ENCODE measurements around the gene REL.
A peak's percentile ranks its signal among the peaks of the same experiment; 100 is the strongest.

The REL gene

DNA sequence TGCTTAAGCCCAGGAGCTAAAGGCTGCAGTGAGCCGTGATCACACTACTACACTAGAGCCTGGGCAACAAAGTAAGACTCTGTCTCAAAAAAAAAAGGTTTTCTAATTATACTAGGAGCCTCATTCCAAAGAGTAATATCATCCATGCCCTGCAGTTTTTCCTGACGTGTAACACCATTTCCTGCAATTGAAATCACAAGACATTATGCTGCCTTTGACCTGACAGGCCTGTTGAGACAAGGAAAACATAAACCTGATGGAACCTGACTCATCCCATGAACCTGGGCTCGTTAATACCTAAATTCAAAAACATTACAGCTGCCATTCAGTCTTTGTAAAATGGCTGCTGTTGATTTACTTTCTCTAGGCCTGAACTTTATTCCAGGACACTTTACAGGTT lies 77.4 kb downstream of the REL start:
- peaks cover 5 to 23% (median 6%) of the 10 kb centered on the region in 5 donors for H3K36me3 ChIP-seq (ENCODE audit: control insufficient read depth in 5 of 5, insufficient read depth in 5 of 5, low read length in 5 of 5)
- no peak overlapping the region for H3K9ac ChIP-seq (ENCODE audit: low read length in 5 of 5)
- H3K27me3 ChIP-seq (ENCODE audit: control insufficient read depth in 5 of 5, insufficient read depth in 4 of 5, low read length in 5 of 5) = no peaks in the 10 kb centered on the region
- H3K9me3 ChIP-seq (ENCODE audit: control insufficient read depth in 5 of 5, low read length in 5 of 5) = no peaks in the 10 kb centered on the region
- H3K27ac ChIP-seq (ENCODE audit: low read depth, low read length) = peak overlapping the region; percentile 41
- H3K4me3 ChIP-seq (ENCODE audit: low read depth in 1 of 5, low read length in 5 of 5) = no peak overlapping the region
- peaks cover 0 to 3% (median 0%) of the 10 kb centered on the region in 5 donors for H3K4me1 ChIP-seq (ENCODE audit: control insufficient read depth in 5 of 5, insufficient read depth in 5 of 5, low read length in 5 of 5)

DNA sequence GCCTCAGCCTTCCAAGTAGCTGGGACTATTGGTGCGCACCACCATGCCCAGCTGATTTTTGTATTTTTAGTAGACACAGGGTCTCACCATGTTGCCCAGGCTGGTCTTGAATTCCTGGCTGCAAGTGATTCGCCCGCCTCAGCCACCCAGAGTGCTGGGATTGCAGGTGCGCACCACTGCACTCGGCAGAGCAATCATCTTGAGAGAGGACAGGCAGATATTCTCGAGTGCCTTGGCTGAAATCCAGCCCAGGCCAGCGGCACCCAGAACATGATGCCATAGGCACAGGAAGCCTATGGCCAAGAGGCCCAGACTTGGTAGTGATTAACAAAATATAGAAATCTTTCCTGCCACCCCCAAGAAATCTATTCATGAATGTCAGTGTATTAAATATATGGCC lies 78.1 kb downstream of the REL start:
- Histone ChIP-seq H3K27ac (ENCODE audit: low read depth, low read length) (peak overlapping the region; percentile 41), H3K36me3 (ENCODE audit: control insufficient read depth in 5 of 5, insufficient read depth in 5 of 5, low read length in 5 of 5) (peaks cover 0 to 16% (median 0%) of the 10 kb centered on the region in 5 donors), H3K27me3 (ENCODE audit: control insufficient read depth in 5 of 5, insufficient read depth in 4 of 5, low read length in 5 of 5) (no peaks in the 10 kb centered on the region), H3K9ac (ENCODE audit: low read length in 5 of 5) (no peak overlapping the region), H3K9me3 (ENCODE audit: control insufficient read depth in 5 of 5, low read length in 5 of 5) (no peaks in the 10 kb centered on the region), H3K4me1 (ENCODE audit: control insufficient read depth in 5 of 5, insufficient read depth in 5 of 5, low read length in 5 of 5) (peaks cover 0 to 3% (median 0%) of the 10 kb centered on the region in 5 donors), H3K4me3 (ENCODE audit: low read depth in 1 of 5, low read length in 5 of 5) (no peak overlapping the region)

DNA sequence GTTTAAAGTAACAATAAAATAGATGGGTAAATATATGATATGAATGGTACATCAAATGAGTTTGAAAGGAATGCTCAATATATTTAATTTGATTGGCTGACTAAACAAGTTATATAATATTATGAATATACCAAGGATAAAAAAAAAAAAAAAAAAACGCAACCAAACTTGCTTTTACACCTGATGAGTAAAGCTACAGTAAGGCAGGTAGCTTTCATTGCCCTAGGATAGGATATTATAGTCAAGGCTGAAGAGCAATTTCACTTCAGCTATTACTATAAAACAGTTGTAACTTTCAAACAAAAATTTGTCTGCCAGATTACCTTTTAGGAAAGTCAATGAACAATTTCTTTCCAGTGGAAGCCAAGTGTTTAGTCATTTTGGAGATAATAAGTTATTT lies 79.3 kb downstream of the REL start:
- no peaks in the 10 kb centered on the region for H3K27me3 ChIP-seq (ENCODE audit: control insufficient read depth in 5 of 5, insufficient read depth in 4 of 5, low read length in 5 of 5)
- no peak overlapping the region for H3K4me3 ChIP-seq (ENCODE audit: low read depth in 1 of 5, low read length in 5 of 5)
- H3K9ac ChIP-seq (ENCODE audit: low read length in 5 of 5) = no peak overlapping the region
- H3K36me3 ChIP-seq (ENCODE audit: control insufficient read depth in 5 of 5, insufficient read depth in 5 of 5, low read length in 5 of 5) = peaks cover 0 to 12% (median 0%) of the 10 kb centered on the region in 5 donors
- no peaks in the 10 kb centered on the region for H3K9me3 ChIP-seq (ENCODE audit: control insufficient read depth in 5 of 5, low read length in 5 of 5)
- H3K4me1 ChIP-seq (ENCODE audit: control insufficient read depth in 5 of 5, insufficient read depth in 5 of 5, low read length in 5 of 5) = peaks cover 0 to 3% (median 0%) of the 10 kb centered on the region in 5 donors
- H3K27ac ChIP-seq (ENCODE audit: low read depth, low read length) = no peak overlapping the region

DNA sequence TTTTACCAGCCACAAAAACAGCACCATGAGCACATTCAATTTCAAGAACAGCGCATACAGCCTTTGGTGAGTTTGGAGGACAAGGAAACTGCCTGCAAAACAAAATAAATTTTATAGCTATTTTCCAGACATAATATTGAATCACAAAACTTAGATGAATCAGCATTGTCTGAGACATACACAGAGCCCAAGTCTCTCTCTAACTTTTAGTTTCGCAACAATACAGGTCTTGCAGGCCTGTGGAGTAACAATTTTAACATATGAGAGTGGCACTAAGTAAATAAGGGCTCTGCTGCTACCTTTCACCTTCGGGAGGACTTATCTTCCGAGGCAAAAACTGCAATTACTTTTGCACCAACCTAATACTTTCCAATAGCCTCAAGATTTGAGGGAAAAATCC lies 80.1 kb downstream of the REL start:
- Histone ChIP-seq H3K4me3 (ENCODE audit: low read depth in 1 of 5, low read length in 5 of 5) (no peak overlapping the region), H3K9me3 (ENCODE audit: control insufficient read depth in 5 of 5, low read length in 5 of 5) (no peaks in the 10 kb centered on the region), H3K27ac (ENCODE audit: low read depth, low read length) (no peak overlapping the region), H3K4me1 (ENCODE audit: control insufficient read depth in 5 of 5, insufficient read depth in 5 of 5, low read length in 5 of 5) (peaks cover 0 to 3% (median 0%) of the 10 kb centered on the region in 5 donors), H3K36me3 (ENCODE audit: control insufficient read depth in 5 of 5, insufficient read depth in 5 of 5, low read length in 5 of 5) (peaks cover 0 to 8% (median 0%) of the 10 kb centered on the region in 5 donors), H3K27me3 (ENCODE audit: control insufficient read depth in 5 of 5, insufficient read depth in 4 of 5, low read length in 5 of 5) (no peaks in the 10 kb centered on the region), H3K9ac (ENCODE audit: low read length in 5 of 5) (no peak overlapping the region)

DNA sequence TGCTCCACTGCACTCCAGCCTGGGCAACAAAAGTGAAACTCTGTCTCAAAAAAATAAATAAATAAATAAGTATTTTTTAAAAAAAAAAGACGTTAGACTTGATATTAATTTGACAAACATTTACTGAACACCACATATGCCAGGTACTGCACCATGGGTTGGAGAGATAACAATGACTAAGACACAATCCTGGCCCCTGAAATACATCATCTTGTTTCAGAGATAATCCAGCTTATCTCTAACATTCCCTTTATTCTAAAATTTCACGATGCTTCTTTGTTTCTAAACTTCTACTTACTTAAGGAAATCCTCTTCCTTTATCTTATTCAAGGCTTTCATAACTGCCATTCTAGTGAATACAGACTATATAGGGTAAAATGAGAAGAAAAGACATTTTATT lies 81.2 kb downstream of the REL start:
- H3K36me3 ChIP-seq (ENCODE audit: control insufficient read depth in 5 of 5, insufficient read depth in 5 of 5, low read length in 5 of 5) = peaks cover 0 to 6% (median 0%) of the 10 kb centered on the region in 5 donors
- no peak overlapping the region for H3K27ac ChIP-seq (ENCODE audit: low read depth, low read length)

DNA sequence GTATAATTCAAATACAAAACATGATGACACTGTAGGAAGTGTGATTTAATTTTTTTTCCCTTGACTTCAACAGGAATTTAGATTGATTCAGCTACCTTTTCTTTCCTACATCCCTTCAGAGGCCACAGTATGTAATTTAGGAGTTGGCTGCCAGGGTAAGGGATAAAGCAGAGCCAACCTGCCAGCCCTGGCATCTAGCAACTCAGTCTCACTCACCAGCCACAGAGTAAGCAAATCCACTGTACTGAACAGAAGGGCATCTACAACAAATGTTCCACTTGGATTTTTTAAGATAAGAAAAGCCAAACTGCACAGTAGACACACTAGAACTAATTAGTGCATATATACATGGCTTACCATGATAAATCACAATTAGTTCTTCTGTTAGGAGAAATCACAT lies 81.8 kb downstream of the REL start:
- H3K4me1 ChIP-seq (ENCODE audit: control insufficient read depth in 5 of 5, insufficient read depth in 5 of 5, low read length in 5 of 5) = peaks cover 0 to 3% (median 0%) of the 10 kb centered on the region in 5 donors
- H3K27ac ChIP-seq (ENCODE audit: low read depth, low read length) = no peak overlapping the region
- H3K9ac ChIP-seq (ENCODE audit: low read length in 5 of 5) = no peak overlapping the region
- no peaks in the 10 kb centered on the region for H3K27me3 ChIP-seq (ENCODE audit: control insufficient read depth in 5 of 5, insufficient read depth in 4 of 5, low read length in 5 of 5)
- no peaks in the 10 kb centered on the region for H3K9me3 ChIP-seq (ENCODE audit: control insufficient read depth in 5 of 5, low read length in 5 of 5)
- H3K36me3 ChIP-seq (ENCODE audit: control insufficient read depth in 5 of 5, insufficient read depth in 5 of 5, low read length in 5 of 5) = peaks cover 0 to 6% (median 0%) of the 10 kb centered on the region in 5 donors
- H3K4me3 ChIP-seq (ENCODE audit: low read depth in 1 of 5, low read length in 5 of 5) = no peak overlapping the region

More for the DNA sequence above, 81.2 kb downstream of the REL start:
- H3K9ac ChIP-seq (ENCODE audit: low read length in 5 of 5) = no peak overlapping the region
- H3K9me3 ChIP-seq (ENCODE audit: control insufficient read depth in 5 of 5, low read length in 5 of 5) = no peaks in the 10 kb centered on the region
- peaks cover 0 to 3% (median 0%) of the 10 kb centered on the region in 5 donors for H3K4me1 ChIP-seq (ENCODE audit: control insufficient read depth in 5 of 5, insufficient read depth in 5 of 5, low read length in 5 of 5)
- no peaks in the 10 kb centered on the region for H3K27me3 ChIP-seq (ENCODE audit: control insufficient read depth in 5 of 5, insufficient read depth in 4 of 5, low read length in 5 of 5)
- no peak overlapping the region for H3K4me3 ChIP-seq (ENCODE audit: low read depth in 1 of 5, low read length in 5 of 5)

DNA sequence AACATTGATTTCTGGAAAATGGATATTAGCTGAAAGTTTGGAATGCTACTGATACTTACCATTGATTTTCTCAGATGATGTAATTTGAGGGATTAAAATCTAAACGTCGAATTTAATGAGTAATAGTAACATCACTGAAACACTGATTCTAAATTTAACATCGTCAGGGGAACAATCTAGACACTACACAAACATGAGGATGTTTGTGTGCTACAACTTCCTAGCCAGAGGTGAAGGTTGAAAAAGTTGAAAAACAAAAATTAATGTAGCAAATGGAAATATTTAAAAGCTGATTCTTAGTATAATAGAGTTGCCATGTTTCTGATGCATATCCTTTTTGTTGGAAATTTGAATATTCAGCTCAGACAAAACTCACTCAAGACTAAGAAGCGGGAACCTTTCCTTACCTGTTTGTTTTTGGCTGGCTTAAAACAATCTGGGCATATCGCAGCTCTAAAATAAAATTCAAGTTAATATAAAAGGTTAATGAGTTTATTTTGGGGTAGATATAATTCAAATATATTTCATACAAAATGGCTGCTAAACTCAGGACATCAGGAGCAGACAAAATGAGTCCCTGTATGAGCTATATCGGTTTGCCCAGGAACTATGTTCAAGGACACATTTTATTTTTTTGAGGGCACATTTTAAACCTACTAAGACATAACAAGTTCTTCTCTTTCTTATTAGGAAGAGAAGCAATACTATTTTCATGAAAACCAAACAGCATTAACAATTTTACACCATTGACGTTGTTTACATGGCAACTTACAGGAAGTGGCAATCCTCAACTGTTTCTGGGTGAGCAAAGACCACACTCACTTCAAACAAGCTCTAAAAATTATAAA lies 83.5 kb downstream of the REL start:
- Histone ChIP-seq H3K4me1 (ENCODE audit: control insufficient read depth in 5 of 5, insufficient read depth in 5 of 5, low read length in 5 of 5) (no peaks in the 10 kb centered on the region), H3K9ac (ENCODE audit: low read length in 5 of 5) (no peak overlapping the region), H3K36me3 (ENCODE audit: control insufficient read depth in 5 of 5, insufficient read depth in 5 of 5, low read length in 5 of 5) (no peaks in the 10 kb centered on the region), H3K27me3 (ENCODE audit: control insufficient read depth in 5 of 5, insufficient read depth in 4 of 5, low read length in 5 of 5) (no peaks in the 10 kb centered on the region), H3K27ac (ENCODE audit: low read depth, low read length) (no peak overlapping the region), H3K9me3 (ENCODE audit: control insufficient read depth in 5 of 5, low read length in 5 of 5) (no peaks in the 10 kb centered on the region), H3K4me3 (ENCODE audit: low read depth in 1 of 5, low read length in 5 of 5) (no peak overlapping the region)

DNA sequence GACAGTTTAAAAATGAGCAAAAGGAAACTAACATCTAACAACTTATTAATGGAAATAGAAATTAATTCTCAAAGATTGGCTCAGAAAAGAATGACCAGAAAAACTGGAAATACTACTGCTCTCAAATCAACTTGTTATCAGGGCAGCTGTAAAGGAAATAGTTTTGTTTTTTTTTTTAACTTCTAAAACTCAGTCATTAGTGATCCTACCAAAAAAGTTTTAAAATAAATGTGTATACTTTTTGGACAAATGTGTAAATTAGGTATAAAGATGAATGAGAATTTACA lies 84.1 kb downstream of the REL start:
- Histone ChIP-seq H3K27ac (ENCODE audit: low read depth, low read length) (no peak overlapping the region), H3K4me1 (ENCODE audit: control insufficient read depth in 5 of 5, insufficient read depth in 5 of 5, low read length in 5 of 5) (no peaks in the 10 kb centered on the region), H3K4me3 (ENCODE audit: low read depth in 1 of 5, low read length in 5 of 5) (no peak overlapping the region), H3K9ac (ENCODE audit: low read length in 5 of 5) (no peak overlapping the region), H3K27me3 (ENCODE audit: control insufficient read depth in 5 of 5, insufficient read depth in 4 of 5, low read length in 5 of 5) (no peaks in the 10 kb centered on the region), H3K9me3 (ENCODE audit: control insufficient read depth in 5 of 5, low read length in 5 of 5) (no peaks in the 10 kb centered on the region), H3K36me3 (ENCODE audit: control insufficient read depth in 5 of 5, insufficient read depth in 5 of 5, low read length in 5 of 5) (no peaks in the 10 kb centered on the region)

DNA sequence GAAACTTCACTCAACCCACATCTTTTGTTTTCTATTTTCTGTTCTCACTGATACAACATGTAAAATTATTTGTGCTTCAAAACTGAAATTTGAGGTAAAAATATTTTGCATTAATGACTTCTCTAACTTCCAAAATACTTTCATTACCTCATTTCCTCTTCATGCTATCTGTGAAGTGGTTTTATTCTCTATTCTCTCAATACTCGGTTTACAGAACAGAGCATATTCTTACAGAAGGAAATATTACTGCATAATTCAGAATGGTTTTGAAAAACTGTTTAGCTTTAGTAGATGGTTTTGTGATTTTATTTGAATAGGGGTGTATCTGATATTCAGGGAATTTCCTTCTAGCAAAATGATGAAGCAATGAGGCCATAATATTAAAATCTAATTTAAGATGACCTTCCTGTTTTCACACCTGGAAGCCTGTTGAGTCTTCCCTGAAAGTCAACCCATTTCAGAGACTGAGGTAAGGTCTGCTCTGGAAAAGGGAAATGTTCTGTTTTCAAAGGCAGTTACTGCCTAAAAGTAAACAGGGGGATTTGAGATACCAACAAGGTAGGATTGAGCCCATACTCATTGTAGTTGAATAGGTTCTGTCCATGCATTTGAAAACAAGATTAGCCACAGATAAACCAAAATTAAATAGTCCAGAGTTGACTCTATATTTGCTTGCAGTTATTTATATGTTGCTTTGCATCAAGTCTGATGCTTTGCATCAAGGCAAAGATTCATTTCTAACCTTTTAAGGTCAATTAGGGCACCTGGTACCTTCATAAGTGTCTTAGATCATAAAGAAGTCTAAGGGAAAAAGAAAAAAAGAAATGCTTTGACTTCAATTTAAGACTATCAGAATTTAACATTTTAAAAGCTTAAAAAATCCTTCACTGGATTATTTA lies 85.4 kb downstream of the REL start:
- no peak overlapping the region for H3K9ac ChIP-seq (ENCODE audit: low read length in 5 of 5)
- H3K9me3 ChIP-seq (ENCODE audit: control insufficient read depth in 5 of 5, low read length in 5 of 5) = no peaks in the 10 kb centered on the region
- H3K36me3 ChIP-seq (ENCODE audit: control insufficient read depth in 5 of 5, insufficient read depth in 5 of 5, low read length in 5 of 5) = no peaks in the 10 kb centered on the region
- H3K4me1 ChIP-seq (ENCODE audit: control insufficient read depth in 5 of 5, insufficient read depth in 5 of 5, low read length in 5 of 5) = no peaks in the 10 kb centered on the region
- H3K27ac ChIP-seq (ENCODE audit: low read depth, low read length) = no peak overlapping the region
- H3K27me3 ChIP-seq (ENCODE audit: control insufficient read depth in 5 of 5, insufficient read depth in 4 of 5, low read length in 5 of 5) = no peaks in the 10 kb centered on the region
- H3K4me3 ChIP-seq (ENCODE audit: low read depth in 1 of 5, low read length in 5 of 5) = no peak overlapping the region
